Measurements from ENCODE around the gene VPS54.
"Not testable (repeated sequence)": the region's sequence is repeated elsewhere in the genome, so short reads cannot be mapped to it uniquely, and the experiment has no call there.

The VPS54 gene

GRCh38 chr2:63975437-63976124 lies 43.6 kb downstream of the VPS54 start:
- DNase-seq, result no peak
- in situ Hi-C loops (cut with HindIII; ENCODE audit: low pct_ligation_motif_present, low pct_unique_long_range_greater_than_20kb, low sequenced_read_pairs), result no loop called here

GRCh38 chr2:63975036-63975435 lies 44.2 kb downstream of the VPS54 start:
- in situ Hi-C loops (cut with HindIII; ENCODE audit: low pct_ligation_motif_present, low pct_unique_long_range_greater_than_20kb, low sequenced_read_pairs); DNase-seq: not testable (repeated sequence)

GRCh38 chr2:63962186-63962585 lies 57.0 kb downstream of the VPS54 start:
- DNase-seq, result no peak
- in situ Hi-C loops (cut with HindIII; ENCODE audit: low pct_ligation_motif_present, low pct_unique_long_range_greater_than_20kb, low sequenced_read_pairs), result no loop called here

- in situ Hi-C loops (cut with HindIII; ENCODE audit: low pct_ligation_motif_present, low pct_unique_long_range_greater_than_20kb, low sequenced_read_pairs), result no loop called here
- DNase-seq, result no peak
Measured at GRCh38 chr2:63950414-63950813, 68.8 kb downstream of the VPS54 start.

- in situ Hi-C loops (cut with HindIII; ENCODE audit: low pct_ligation_motif_present, low pct_unique_long_range_greater_than_20kb, low sequenced_read_pairs), result no loop called here
- DNase-seq, result no peak
Measured at GRCh38 chr2:63942788-63943187, 76.4 kb downstream of the VPS54 start.

GRCh38 chr2:63932104-63932503 lies 87.1 kb downstream of the VPS54 start:
- in situ Hi-C loops (cut with HindIII; ENCODE audit: low pct_ligation_motif_present, low pct_unique_long_range_greater_than_20kb, low sequenced_read_pairs); DNase-seq: not testable (repeated sequence)

GRCh38 chr2:63926815-63927214 lies 92.4 kb downstream of the VPS54 start:
- no peak for DNase-seq
- in situ Hi-C loops (cut with HindIII; ENCODE audit: low pct_ligation_motif_present, low pct_unique_long_range_greater_than_20kb, low sequenced_read_pairs), result no loop called here

- in situ Hi-C loops (cut with HindIII; ENCODE audit: low pct_ligation_motif_present, low pct_unique_long_range_greater_than_20kb, low sequenced_read_pairs), result no loop called here
- no peak for DNase-seq
Measured at GRCh38 chr2:63914311-63914710, 104.9 kb downstream of the VPS54 start.

GRCh38 chr2:63903003-63903402 lies 116.2 kb downstream of the VPS54 start:
- in situ Hi-C loops (cut with HindIII; ENCODE audit: low pct_ligation_motif_present, low pct_unique_long_range_greater_than_20kb, low sequenced_read_pairs), result no loop called here
- DNase-seq, result peak; percentile 29

GRCh38 chr2:63902149-63902548 lies 117.1 kb downstream of the VPS54 start:
- DNase-seq, result no peak
- in situ Hi-C loops (cut with HindIII; ENCODE audit: low pct_ligation_motif_present, low pct_unique_long_range_greater_than_20kb, low sequenced_read_pairs), result no loop called here

- no peak for DNase-seq
- in situ Hi-C loops (cut with HindIII; ENCODE audit: low pct_ligation_motif_present, low pct_unique_long_range_greater_than_20kb, low sequenced_read_pairs), result loop anchor here (25.0 kb wide), 1 partner anchor 212 kb away; no protein-coding TSS in a partner anchor
Measured at GRCh38 chr2:63899639-63900038, 119.6 kb downstream of the VPS54 start.

- no peak for DNase-seq
- in situ Hi-C loops (cut with HindIII; ENCODE audit: low pct_ligation_motif_present, low pct_unique_long_range_greater_than_20kb, low sequenced_read_pairs), result loop anchor here (25.0 kb wide), 1 partner anchor 212 kb away; no protein-coding TSS in a partner anchor
Measured at GRCh38 chr2:63898839-63899238, 120.4 kb downstream of the VPS54 start.

GRCh38 chr2:63894167-63894566 lies 125.1 kb downstream of the VPS54 start:
- in situ Hi-C loops (cut with HindIII; ENCODE audit: low pct_ligation_motif_present, low pct_unique_long_range_greater_than_20kb, low sequenced_read_pairs), result loop anchor here (25.0 kb wide), 1 partner anchor 207 kb away; no protein-coding TSS in a partner anchor
- no peak for DNase-seq

GRCh38 chr2:63893163-63893562 lies 126.1 kb downstream of the VPS54 start:
- in situ Hi-C loops (cut with HindIII; ENCODE audit: low pct_ligation_motif_present, low pct_unique_long_range_greater_than_20kb, low sequenced_read_pairs), result loop anchor here (25.0 kb wide), 1 partner anchor 206 kb away; no protein-coding TSS in a partner anchor
- DNase-seq, result no peak

GRCh38 chr2:63891488-63892030 lies 127.7 kb downstream of the VPS54 start:
- no peak for DNase-seq
- in situ Hi-C loops (cut with HindIII; ENCODE audit: low pct_ligation_motif_present, low pct_unique_long_range_greater_than_20kb, low sequenced_read_pairs), result loop anchor here (25.0 kb wide), 1 partner anchor 204 kb away; no protein-coding TSS in a partner anchor

GRCh38 chr2:63890678-63891077 lies 128.6 kb downstream of the VPS54 start:
- in situ Hi-C loops (cut with HindIII; ENCODE audit: low pct_ligation_motif_present, low pct_unique_long_range_greater_than_20kb, low sequenced_read_pairs), result loop anchor here (25.0 kb wide), 1 partner anchor 203 kb away; no protein-coding TSS in a partner anchor
- no peak for DNase-seq

GRCh38 chr2:63888490-63889402 lies 130.5 kb downstream of the VPS54 start:
- DNase-seq, result peak; percentile 64
- in situ Hi-C loops (cut with HindIII; ENCODE audit: low pct_ligation_motif_present, low pct_unique_long_range_greater_than_20kb, low sequenced_read_pairs), result loop anchor here (25.0 kb wide), 1 partner anchor 201 kb away; no protein-coding TSS in a partner anchor

GRCh38 chr2:63888053-63888452 lies 131.2 kb downstream of the VPS54 start:
- in situ Hi-C loops (cut with HindIII; ENCODE audit: low pct_ligation_motif_present, low pct_unique_long_range_greater_than_20kb, low sequenced_read_pairs), result loop anchor here (25.0 kb wide), 1 partner anchor 201 kb away; no protein-coding TSS in a partner anchor
- DNase-seq, result no peak

- DNase-seq, result no peak
- in situ Hi-C loops (cut with HindIII; ENCODE audit: low pct_ligation_motif_present, low pct_unique_long_range_greater_than_20kb, low sequenced_read_pairs), result loop anchor here (25.0 kb wide), 1 partner anchor 199 kb away; no protein-coding TSS in a partner anchor
Measured at GRCh38 chr2:63886445-63886844, 132.8 kb downstream of the VPS54 start.

Data from ACHN (cell line).